Ovary (tissue), 9 donors: Measurements from ENCODE around the gene DNMT3A. TPM values are rescaled to one million over a fixed set of nuclear protein-coding genes. Genes with fewer than 3 reads are reported as not detected.
A peak's percentile ranks its signal among the peaks of the same experiment; 100 is the strongest.

Experiments
- DNase-seq, 5 donors: peaks; one replicate each; pipeline ENCODE4 v3.0.0-alpha.2; 2019 to 2020
- H3K27ac ChIP-seq, 2 donors: fragments of 200-600 bp; one replicate each; pipeline versions ENCODE4 v1.5.1 to v1.8.0; 2019 to 2022
- H3K27me3 ChIP-seq: fragments of 200-600 bp; one replicate; pipeline ENCODE4 v1.8.0; 2022
- H3K36me3 ChIP-seq: fragments of 200-600 bp; sonication (generic); one replicate; pipeline ENCODE4 v1.5.1; 2019
- H3K4me1 ChIP-seq: one replicate; pipeline ENCODE4 v1.8.1; 2013; ENCODE audit warnings: mild to moderate bottlenecking, moderate library complexity; ENCODE audit not compliant: insufficient read depth
- H3K4me3 ChIP-seq: fragments of 200-600 bp; sonication (generic); one replicate; pipeline ENCODE4 v1.5.1; 2017
- H3K9me3 ChIP-seq, 2 donors: fragments of 200-600 bp in 1 of 2; sonication (generic) in 1 of 2; one replicate each; pipeline versions ENCODE4 v1.5.1 to v1.8.1; 2013 to 2019; ENCODE audit warnings: mild to moderate bottlenecking in 1 of 2, moderate library complexity in 1 of 2
- EP300 ChIP-seq: sonication (generic); formaldehyde crosslinking; IDR thresholded peaks from one replicate; pipeline ENCODE4 v1.6.1; 2017; ENCODE audit warnings: antibody characterized with exemption
- POLR2A ChIP-seq: fragments of 450-650 bp; IDR thresholded peaks from one replicate; pipeline ENCODE4 v1.6.1; 2017; ENCODE audit warnings: antibody characterized with exemption, mild to moderate bottlenecking, moderate library complexity
- WGBS, 3 donors: extraction: QIAGEN DNeasy Blood & Tissue Kit in 1 of 3; methylation state at CpG; one replicate each; pipeline versions ENCODE4 v1.1.5 to v1.1.7; 2013 to 2017; 5-methylcytosine and 5-hydroxymethylcytosine counted together
- intact Hi-C, 4 donors: fragments of 100-400 bp; cut with DNase I; formaldehyde crosslinking; loops; one replicate each; pipeline versions ENCODE4 v1.11.0 to v1.15.1; 2022 to 2023
- polyA plus RNA-seq, 2 donors: library from polyadenylated mRNA; stranded (reverse); fragments of 200-250 nt in 1 of 2; fragments of 350-450 nt in 1 of 2; fragmentation: Illumina TruSeq in 1 of 2; extraction: RNeasy Lipid Tissue Mini Kit (QIAGEN cat#74804) in 1 of 2; gene quantifications; one replicate each; pipeline ENCODE4 v1.2.3, GENCODE V29; 2013 to 2014
- total RNA-seq, 7 donors: library from RNA; depleted of rRNA in 2 of 7; stranded (reverse); fragments of >200 nt in 2 of 7; fragmentation: NEBNext Ultra II Directional in 3 of 7; extraction: Animal tissue kit (Norgen Biotek cat#: 25700) in 3 of 7; gene quantifications; one replicate each; pipeline versions ENCODE4 v1.1.0 to v1.2.4, GENCODE V29; 2016 to 2023
- TF ChIP-seq, protein P1 (sequence below), 3 donors: fragments of 450-650 bp in 2 of 3; fragments of 200-600 bp in 1 of 3; IDR thresholded peaks; one replicate each; pipeline versions ENCODE4 v1.5.1 to v1.8.0; 2016 to 2022; ENCODE audit warnings: antibody characterized with exemption in 3 of 3, mild to moderate bottlenecking in 1 of 3
- donor health status: DM: no; HTN: no; CAD: no; lungs with moderate emphysema.
- donor health status: DM: no; HTN: no; CAD: no.
- donor health status: Bipolar disorder and iron deficiency.
- donor health status: DM: yes; HTN: yes; CAD: no.
- donor health status: DM: no; HTN: no; CAD: no.
- donor health status: DM: yes; HTN: yes; CAD: no.

The DNMT3A gene
- total and polyA plus RNA-seq, 9 donors: 11.3 to 72.7 (median 46.7) TPM

GRCh38 chr2:25269233-25269632, 72.5 kb downstream of the DNMT3A start:
- intact Hi-C loops: no loop called here
- no peak for DNase-seq
- H3K4me1 ChIP-seq: peaks cover 1% of the 10 kb centered on the region
- H3K4me3 ChIP-seq: no peak overlapping the region
- TF ChIP-seq EP300 (no peak), POLR2A (no peak)
- TF ChIP-seq, protein P1, sequence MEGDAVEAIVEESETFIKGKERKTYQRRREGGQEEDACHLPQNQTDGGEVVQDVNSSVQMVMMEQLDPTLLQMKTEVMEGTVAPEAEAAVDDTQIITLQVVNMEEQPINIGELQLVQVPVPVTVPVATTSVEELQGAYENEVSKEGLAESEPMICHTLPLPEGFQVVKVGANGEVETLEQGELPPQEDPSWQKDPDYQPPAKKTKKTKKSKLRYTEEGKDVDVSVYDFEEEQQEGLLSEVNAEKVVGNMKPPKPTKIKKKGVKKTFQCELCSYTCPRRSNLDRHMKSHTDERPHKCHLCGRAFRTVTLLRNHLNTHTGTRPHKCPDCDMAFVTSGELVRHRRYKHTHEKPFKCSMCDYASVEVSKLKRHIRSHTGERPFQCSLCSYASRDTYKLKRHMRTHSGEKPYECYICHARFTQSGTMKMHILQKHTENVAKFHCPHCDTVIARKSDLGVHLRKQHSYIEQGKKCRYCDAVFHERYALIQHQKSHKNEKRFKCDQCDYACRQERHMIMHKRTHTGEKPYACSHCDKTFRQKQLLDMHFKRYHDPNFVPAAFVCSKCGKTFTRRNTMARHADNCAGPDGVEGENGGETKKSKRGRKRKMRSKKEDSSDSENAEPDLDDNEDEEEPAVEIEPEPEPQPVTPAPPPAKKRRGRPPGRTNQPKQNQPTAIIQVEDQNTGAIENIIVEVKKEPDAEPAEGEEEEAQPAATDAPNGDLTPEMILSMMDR (IDR thresholded peaks at IDR 0.05): no peak
- H3K27me3 ChIP-seq: no peaks in the 10 kb centered on the region
- H3K36me3 ChIP-seq: no peaks in the 10 kb centered on the region
- H3K9me3 ChIP-seq: no peaks in the 10 kb centered on the region
- no peak overlapping the region for H3K27ac ChIP-seq
- WGBS, 3 donors: 89 to 91% (median 89%) methylated on average over 3 of the region's 3 CpGs

GRCh38 chr2:25268139-25268538, 73.6 kb downstream of the DNMT3A start:
- H3K9me3 ChIP-seq: no peaks in the 10 kb centered on the region
- TF ChIP-seq POLR2A (no peak), EP300 (no peak)
- TF ChIP-seq, protein P1 (IDR thresholded peaks at IDR 0.05): no peak
- intact Hi-C loops: no loop called here
- WGBS, 3 donors: 87 to 92% (median 90%) methylated on average over 10 of the region's 10 CpGs
- H3K27ac ChIP-seq: no peak overlapping the region
- no peak for DNase-seq
- peaks cover 1% of the 10 kb centered on the region for H3K4me1 ChIP-seq
- H3K4me3 ChIP-seq: no peak overlapping the region
- H3K36me3 ChIP-seq: no peaks in the 10 kb centered on the region
- no peaks in the 10 kb centered on the region for H3K27me3 ChIP-seq

GRCh38 chr2:25266399-25266798, 75.3 kb downstream of the DNMT3A start:
- TF ChIP-seq EP300 (no peak), POLR2A (no peak)
- TF ChIP-seq, protein P1 (IDR thresholded peaks at IDR 0.05): no peak
- H3K27ac ChIP-seq: no peak overlapping the region
- H3K4me3 ChIP-seq: no peak overlapping the region
- H3K27me3 ChIP-seq: no peaks in the 10 kb centered on the region
- H3K36me3 ChIP-seq: no peaks in the 10 kb centered on the region
- no peaks in the 10 kb centered on the region for H3K9me3 ChIP-seq
- intact Hi-C loops: no loop called here
- peaks cover 1% of the 10 kb centered on the region for H3K4me1 ChIP-seq
- DNase-seq: no peak

DNA sequence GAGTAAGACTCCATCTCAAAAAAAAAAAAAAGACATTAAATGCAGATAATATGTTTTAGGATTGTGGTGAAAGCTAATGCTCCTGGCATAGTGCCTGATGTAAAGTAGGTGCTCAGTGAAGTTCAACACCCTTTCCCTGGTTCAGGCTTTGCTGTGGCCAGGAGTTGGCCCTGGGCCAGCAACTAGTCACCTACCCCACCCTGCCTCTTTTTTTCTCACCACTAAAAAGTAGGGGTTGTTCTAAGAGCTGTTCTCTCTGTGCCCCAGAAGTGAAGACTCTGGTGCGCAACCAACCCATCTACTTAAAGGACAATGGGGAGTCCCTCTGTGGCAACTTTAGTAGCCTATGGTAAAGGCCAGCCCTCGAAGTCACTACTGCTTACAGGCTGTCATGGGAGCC, 75.9 kb downstream of the DNMT3A start:
- intact Hi-C loops: no loop called here
- Histone ChIP-seq H3K4me1 (peaks cover 1% of the 10 kb centered on the region), H3K27me3 (no peaks in the 10 kb centered on the region), H3K9me3 (no peaks in the 10 kb centered on the region), H3K27ac (no peak overlapping the region), H3K4me3 (no peak overlapping the region), H3K36me3 (no peaks in the 10 kb centered on the region)
- TF ChIP-seq, protein P1 (IDR thresholded peaks at IDR 0.05): no peak
- TF ChIP-seq POLR2A (no peak), EP300 (no peak)
- WGBS, 3 donors: 89 to 95% (median 90%) methylated on average over 2 of the region's 2 CpGs
- DNase-seq: no peak

DNA sequence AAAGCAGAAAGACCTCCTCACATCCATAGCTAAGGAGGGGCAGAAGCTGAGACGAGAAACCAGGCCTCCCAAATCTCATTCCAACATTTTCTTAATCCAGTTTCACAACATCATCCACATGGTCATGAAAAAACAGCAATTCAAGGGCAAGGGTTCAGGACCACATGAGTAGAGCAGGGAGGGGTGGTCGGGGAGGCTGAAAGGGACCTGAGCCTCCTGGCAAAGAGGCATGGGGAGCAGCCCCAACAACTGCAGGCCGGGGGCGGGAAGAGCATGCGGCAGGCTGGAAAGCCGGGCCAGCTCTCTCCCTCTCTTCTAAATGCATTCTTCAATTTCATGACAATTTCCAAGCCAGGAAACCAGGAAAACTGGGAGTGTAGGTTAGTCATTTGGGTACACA, 76.7 kb downstream of the DNMT3A start:
- Histone ChIP-seq H3K36me3 (no peaks in the 10 kb centered on the region), H3K27me3 (no peaks in the 10 kb centered on the region), H3K9me3 (no peaks in the 10 kb centered on the region), H3K4me1 (peaks cover 1% of the 10 kb centered on the region), H3K27ac (no peak overlapping the region), H3K4me3 (no peak overlapping the region)
- WGBS, 3 donors: 22 to 45% (median 31%) methylated on average over 6 of the region's 6 CpGs
- intact Hi-C loops: no loop called here
- TF ChIP-seq POLR2A: no peak
- no peak for TF ChIP-seq EP300
- TF ChIP-seq, protein P1 (IDR thresholded peaks at IDR 0.05): no peak
- DNase-seq: peak in 2 of 5 donors; percentile 55 to 66
